OCI-LY1 (cell line): ENCODE results near the gene ZNF827.

Experiments
- H2AFZ ChIP-seq: fragments of 200-600 bp; sonication (generic), shearing (Covaris generic); 2 replicates; pipeline ENCODE4 v1.6.0; 2014; ENCODE audit warnings: antibody characterized with exemption, mild to moderate bottlenecking, low read length
- H3F3A ChIP-seq: fragments of 200-600 bp; sonication (generic), shearing (Covaris generic); 2 replicates; pipeline ENCODE4 v1.6.0; 2014; ENCODE audit warnings: mild to moderate bottlenecking, antibody characterized with exemption, low read length, moderate library complexity; ENCODE audit not compliant: insufficient read depth
- H3K27ac ChIP-seq: fragments of 200-600 bp; sonication (generic); 2 replicates; pipeline ENCODE4 v1.5.1; 2014; ENCODE audit warnings: low read length, mixed run types, mild to moderate bottlenecking, low read depth; ENCODE audit not compliant: poor library complexity, severe bottlenecking
- H3K27me3 ChIP-seq: fragments of 200-600 bp; sonication (generic); 2 replicates; pipeline ENCODE4 v1.6.0; 2014; ENCODE audit warnings: antibody characterized with exemption, mild to moderate bottlenecking, low read length, moderate library complexity; ENCODE audit not compliant: insufficient read depth
- H3K36me3 ChIP-seq: fragments of 200-600 bp; sonication (generic); 2 replicates; pipeline ENCODE4 v1.6.1; 2014; ENCODE audit warnings: mild to moderate bottlenecking, antibody characterized with exemption, low read length, moderate library complexity, mixed read lengths; ENCODE audit not compliant: insufficient read depth
- H3K4me1 ChIP-seq: fragments of 200-600 bp; sonication (generic); 2 replicates; pipeline ENCODE4 v1.5.1; 2014; ENCODE audit warnings: mild to moderate bottlenecking, low read length, moderate library complexity; ENCODE audit not compliant: insufficient read depth, severe bottlenecking
- H3K4me2 ChIP-seq: fragments of 200-600 bp; sonication (generic), shearing (Covaris generic); 2 replicates; pipeline ENCODE4 v1.6.1; 2014; ENCODE audit warnings: low read length
- H3K4me3 ChIP-seq: fragments of 200-600 bp; sonication (generic); 2 replicates; pipeline ENCODE4 v1.5.1; 2014; ENCODE audit warnings: low read length, low read depth, mild to moderate bottlenecking, mixed read lengths; ENCODE audit not compliant: poor library complexity, severe bottlenecking
- H3K79me2 ChIP-seq: fragments of 200-600 bp; shearing (Covaris generic); 2 replicates; pipeline ENCODE4 v1.6.1; 2016; ENCODE audit warnings: mixed run types, low read length, mixed read lengths; ENCODE audit not compliant: insufficient read depth
- H3K9ac ChIP-seq: fragments of 200-600 bp; sonication (generic), shearing (Covaris generic); 2 replicates; pipeline ENCODE4 v1.6.1; 2014; ENCODE audit warnings: mild to moderate bottlenecking, low read length, mixed read lengths
- H3K9me2 ChIP-seq: fragments of 200-600 bp; sonication (generic), shearing (Covaris generic); 2 replicates; pipeline ENCODE4 v1.6.1; 2014; ENCODE audit warnings: low read depth, mild to moderate bottlenecking, low read length, mixed read lengths
- H3K9me3 ChIP-seq: fragments of 200-600 bp; shearing (Covaris generic); 2 replicates; pipeline ENCODE4 v1.6.1; 2014; ENCODE audit warnings: low read length, mixed read lengths
- H4K20me1 ChIP-seq: fragments of 200-600 bp; sonication (generic), shearing (Covaris generic); 2 replicates; pipeline ENCODE4 v1.6.0; 2016; ENCODE audit warnings: mild to moderate bottlenecking, low read length; ENCODE audit not compliant: insufficient read depth
- CTCF ChIP-seq: fragments of 200-600 bp; sonication (generic), shearing (Covaris generic); IDR thresholded peaks from 2 replicates; pipeline ENCODE4 v1.5.1; 2017; ENCODE audit warnings: mild to moderate bottlenecking, antibody characterized with exemption, low read length, moderate library complexity, mixed read lengths
- EZH2 ChIP-seq: fragments of 200-600 bp; sonication (generic), shearing (Covaris generic); IDR thresholded peaks from 2 replicates; pipeline ENCODE4 v1.8.0; 2017; ENCODE audit warnings: borderline replicate concordance, mixed run types, mild to moderate bottlenecking, antibody characterized with exemption, low read length, moderate library complexity, mixed read lengths

ZNF827 gene

DNA sequence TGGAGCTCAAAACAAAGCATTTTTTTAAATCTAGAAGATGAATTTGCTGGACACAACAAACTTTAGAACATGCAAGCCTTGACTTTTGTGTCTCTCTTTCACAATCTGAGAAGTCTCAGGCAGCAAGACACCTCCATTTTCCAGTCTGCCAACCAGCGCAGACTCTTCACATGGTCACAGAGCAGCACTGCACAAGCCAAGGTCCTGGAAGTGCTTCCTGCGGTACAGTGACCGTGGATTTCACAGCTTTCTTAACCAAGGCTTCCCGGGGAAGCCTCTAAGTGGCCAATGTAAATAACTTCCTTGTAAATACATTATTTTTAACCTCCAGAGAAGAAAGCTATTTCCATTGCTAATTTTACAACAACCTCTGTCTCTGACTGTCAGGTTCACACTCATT is 31.2 kb downstream of the ZNF827 start:
- H3K4me1 ChIP-seq: peaks cover 36% of the 10 kb centered on the region
- no peak overlapping the region for H3K9ac ChIP-seq
- TF ChIP-seq CTCF: no peak
- no peak for TF ChIP-seq EZH2
- no peaks in the 10 kb centered on the region for H3K9me2 ChIP-seq
- peaks cover 25% of the 10 kb centered on the region for H3K79me2 ChIP-seq
- peaks cover 10% of the 10 kb centered on the region for H3K36me3 ChIP-seq
- no peaks in the 10 kb centered on the region for H3K27me3 ChIP-seq
- H3F3A ChIP-seq: no peaks in the 10 kb centered on the region
- no peak overlapping the region for H3K27ac ChIP-seq
- no peak overlapping the region for H3K4me2 ChIP-seq
- H4K20me1 ChIP-seq: peaks cover 2% of the 10 kb centered on the region; the same call in 1 of the 2 replicates
- H2AFZ ChIP-seq: no peak overlapping the region
- no peak overlapping the region for H3K4me3 ChIP-seq
- no peaks in the 10 kb centered on the region for H3K9me3 ChIP-seq

- Histone ChIP-seq H3K4me3 (no peak overlapping the region), H3K27ac (no peak overlapping the region), H2AFZ (no peak overlapping the region), H3K4me1 (peaks cover 32% of the 10 kb centered on the region), H3K4me2 (no peak overlapping the region), H3K36me3 (peaks cover 31% of the 10 kb centered on the region), H3F3A (no peaks in the 10 kb centered on the region), H3K9ac (no peak overlapping the region), H3K27me3 (no peaks in the 10 kb centered on the region), H3K9me3 (no peaks in the 10 kb centered on the region), H3K9me2 (no peaks in the 10 kb centered on the region), H4K20me1 (no peaks in the 10 kb centered on the region), H3K79me2 (peaks cover 13% of the 10 kb centered on the region)
- TF ChIP-seq CTCF (no peak), EZH2 (no peak)
These were observed 34.0 kb downstream of the ZNF827 start for GRCh38 chr4:145904413-145905177.

DNA sequence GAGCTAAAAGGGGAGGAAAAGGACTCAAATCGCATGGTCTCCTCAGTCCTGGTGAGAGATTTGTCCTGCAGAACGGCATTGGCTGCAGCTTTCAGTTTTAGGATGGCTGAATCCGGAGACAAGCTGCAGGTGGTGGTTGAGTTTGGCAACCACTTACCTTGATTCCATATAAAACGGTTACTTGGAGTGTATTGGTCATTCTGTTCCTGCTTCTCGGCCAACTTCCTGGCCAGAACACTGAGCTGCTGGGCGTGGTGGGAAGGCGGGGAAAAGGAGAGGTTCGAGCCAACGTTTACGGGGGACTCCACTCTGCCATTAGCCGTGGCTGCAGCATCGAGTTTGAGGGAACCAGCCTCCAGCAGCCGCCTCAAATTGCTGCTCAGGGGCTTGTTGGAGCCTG is 36.1 kb downstream of the ZNF827 start:
- Histone ChIP-seq H2AFZ (no peak overlapping the region), H3K4me1 (peaks cover 14% of the 10 kb centered on the region), H3K9ac (no peak overlapping the region), H3K9me2 (no peaks in the 10 kb centered on the region), H3K27me3 (no peaks in the 10 kb centered on the region), H3K4me2 (no peak overlapping the region), H3F3A (no peaks in the 10 kb centered on the region), H3K36me3 (peaks cover 34% of the 10 kb centered on the region), H3K27ac (no peak overlapping the region), H3K9me3 (no peaks in the 10 kb centered on the region), H3K4me3 (no peak overlapping the region), H3K79me2 (peaks cover 10% of the 10 kb centered on the region), H4K20me1 (no peaks in the 10 kb centered on the region)
- TF ChIP-seq CTCF: no peak
- TF ChIP-seq EZH2: no peak
